SH-SY5Y (cell line): ENCODE measurements around the gene CADPS2.

ENCODE experiments used
- GATA2 ChIP-seq: IDR thresholded peaks from 2 replicates; pipeline ENCODE4 v1.6.1; 2011; ENCODE audit warnings: mild to moderate bottlenecking, low read depth, low read length
- GATA3 ChIP-seq: IDR thresholded peaks from 2 replicates; pipeline ENCODE4 v1.6.1; 2011; ENCODE audit warnings: low read depth, mild to moderate bottlenecking, low read length, moderate library complexity

DNA sequence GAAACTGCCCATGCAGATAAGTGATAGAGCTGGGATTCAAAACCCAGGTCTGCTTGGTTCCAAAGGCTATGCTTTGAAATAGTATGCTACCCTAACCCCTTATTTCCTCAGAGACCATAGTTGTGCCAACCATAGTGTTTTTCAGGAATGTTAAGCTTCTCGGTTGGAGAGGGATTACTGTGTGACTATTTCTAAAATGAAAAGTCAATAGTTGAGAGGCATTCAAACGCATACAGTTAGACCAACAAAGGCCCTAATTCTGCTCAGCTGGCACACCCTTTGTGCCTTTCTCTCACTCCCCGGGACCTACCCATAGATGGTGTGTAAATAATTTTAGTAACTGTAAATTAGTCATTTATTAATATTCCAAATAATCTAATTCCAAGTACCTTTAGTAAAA, 118.9 kb downstream of the CADPS2 start:
- TF ChIP-seq GATA2: no peak
- no peak for TF ChIP-seq GATA3
